Memory B cell (primary cell): ENCODE measurements around the gene ID1.

Experiments
- ATAC-seq: fragments of 150-1000 bp; cut with Tn5 transposase; 2 replicates; pipeline ENCODE4 v1.10.0; 2021; ENCODE audit warnings: low read depth, mild to moderate bottlenecking, moderate library complexity
- DNase-seq, 2 donors: peaks; one replicate each; pipeline ENCODE4 v3.0.0; 2022; ENCODE audit warnings: low spot score in 2 of 2
- H3K27ac Mint-ChIP-seq: one replicate; pipeline ENCODE4 v1.8.0; 2022; ENCODE audit warnings: mild to moderate bottlenecking, moderate library complexity, mixed read lengths
- H3K27me3 Mint-ChIP-seq: one replicate; pipeline ENCODE4 v1.8.0; 2022; ENCODE audit warnings: mixed read lengths
- H3K36me3 Mint-ChIP-seq: one replicate; pipeline ENCODE4 v1.8.0; 2022; ENCODE audit warnings: mild to moderate bottlenecking, mixed read lengths
- H3K4me1 Mint-ChIP-seq: one replicate; pipeline ENCODE4 v1.8.0; 2022; ENCODE audit warnings: mixed read lengths
- H3K4me3 Mint-ChIP-seq: one replicate; pipeline ENCODE4 v1.8.0; 2022; ENCODE audit warnings: mild to moderate bottlenecking, moderate library complexity, mixed read lengths
- H3K9me3 Mint-ChIP-seq: one replicate; pipeline ENCODE4 v1.8.0; 2022; ENCODE audit warnings: mixed read lengths

ID1 gene

GRCh38 chr20:31605031-31605901, at the start of gene ID1:
ID1 (plus strand) TSS chr20:31605289; CDS start chr20:31605388, 99 bp downstream.
- peaks cover 1% of the 10 kb centered on the region for H3K36me3 Mint-ChIP-seq
- H3K4me3 Mint-ChIP-seq, result peak within 1 kb of the TSS; percentile 96
- peaks cover 16% of the 10 kb centered on the region for H3K4me1 Mint-ChIP-seq
- no peaks in the 10 kb centered on the region for H3K9me3 Mint-ChIP-seq
- H3K27me3 Mint-ChIP-seq, result peaks cover 11% of the 10 kb centered on the region
- peak; percentile 81 to 83 for DNase-seq
- ATAC-seq, result peak; percentile 85
- peak within 1 kb of the TSS; percentile 87 for H3K27ac Mint-ChIP-seq

- H3K27ac Mint-ChIP-seq, result no peak overlapping the region
- ATAC-seq, result no peak
- H3K9me3 Mint-ChIP-seq, result no peaks in the 10 kb centered on the region
- peaks cover 14% of the 10 kb centered on the region for H3K36me3 Mint-ChIP-seq
- no peaks in the 10 kb centered on the region for H3K27me3 Mint-ChIP-seq
- H3K4me3 Mint-ChIP-seq, result no peak overlapping the region
- peaks cover 5% of the 10 kb centered on the region for H3K4me1 Mint-ChIP-seq
- no peak for DNase-seq
These were observed 45.4 kb upstream of the ID1 start for GRCh38 chr20:31559704-31560093.

GRCh38 chr20:31560094-31560745, 44.9 kb upstream of the ID1 start:
- ATAC-seq, result peak; percentile 71
- peaks cover 14% of the 10 kb centered on the region for H3K36me3 Mint-ChIP-seq

GRCh38 chr20:31560746-31561598, 44.1 kb upstream of the ID1 start:
- no peak for DNase-seq
- H3K4me1 Mint-ChIP-seq, result peaks cover 5% of the 10 kb centered on the region
- H3K4me3 Mint-ChIP-seq, result no peak overlapping the region
- H3K27ac Mint-ChIP-seq, result no peak overlapping the region
- H3K9me3 Mint-ChIP-seq, result no peaks in the 10 kb centered on the region
- H3K36me3 Mint-ChIP-seq, result peaks cover 14% of the 10 kb centered on the region
- no peak for ATAC-seq
- H3K27me3 Mint-ChIP-seq, result no peaks in the 10 kb centered on the region

More at GRCh38 chr20:31560094-31560745, 44.9 kb upstream of the ID1 start:
- peak; percentile 59 to 67 for DNase-seq
- H3K27me3 Mint-ChIP-seq, result no peaks in the 10 kb centered on the region
- H3K9me3 Mint-ChIP-seq, result no peaks in the 10 kb centered on the region
- peaks cover 5% of the 10 kb centered on the region for H3K4me1 Mint-ChIP-seq
- no peak overlapping the region for H3K4me3 Mint-ChIP-seq
- no peak overlapping the region for H3K27ac Mint-ChIP-seq

- Mint-ChIP-seq H3K27me3 (no peaks in the 10 kb centered on the region), H3K4me1 (peaks cover 14% of the 10 kb centered on the region), H3K27ac (peak overlapping the region; percentile 56), H3K4me3 (no peak overlapping the region), H3K9me3 (no peaks in the 10 kb centered on the region), H3K36me3 (peaks cover 14% of the 10 kb centered on the region)
- DNase-seq (no peak), ATAC-seq (no peak)
These were observed 42.8 kb upstream of the ID1 start for GRCh38 chr20:31562241-31562640.

- H3K27me3 Mint-ChIP-seq, result no peaks in the 10 kb centered on the region
- H3K4me1 Mint-ChIP-seq, result peaks cover 20% of the 10 kb centered on the region
- H3K4me3 Mint-ChIP-seq, result no peak overlapping the region
- H3K36me3 Mint-ChIP-seq, result peaks cover 13% of the 10 kb centered on the region
- ATAC-seq (no peak), DNase-seq (no peak)
- H3K9me3 Mint-ChIP-seq, result no peaks in the 10 kb centered on the region
- H3K27ac Mint-ChIP-seq, result no peak overlapping the region
These were observed 40.8 kb upstream of the ID1 start for GRCh38 chr20:31564284-31564683.

GRCh38 chr20:31565699-31566318, 39.3 kb upstream of the ID1 start:
- Mint-ChIP-seq H3K36me3 (peaks cover 13% of the 10 kb centered on the region), H3K27ac (no peak overlapping the region), H3K4me1 (peaks cover 15% of the 10 kb centered on the region), H3K9me3 (no peaks in the 10 kb centered on the region), H3K27me3 (no peaks in the 10 kb centered on the region), H3K4me3 (no peak overlapping the region)
- DNase-seq, result no peak
- no peak for ATAC-seq

- Mint-ChIP-seq H3K27ac (peak overlapping the region; percentile 51), H3K9me3 (no peaks in the 10 kb centered on the region), H3K36me3 (peaks cover 13% of the 10 kb centered on the region), H3K27me3 (no peaks in the 10 kb centered on the region), H3K4me3 (no peak overlapping the region), H3K4me1 (peaks cover 15% of the 10 kb centered on the region)
- no peak for DNase-seq
- no peak for ATAC-seq
These were observed 38.8 kb upstream of the ID1 start for GRCh38 chr20:31566319-31566657.

GRCh38 chr20:31566658-31567379, 38.3 kb upstream of the ID1 start:
- H3K9me3 Mint-ChIP-seq, result no peaks in the 10 kb centered on the region
- H3K36me3 Mint-ChIP-seq, result peaks cover 8% of the 10 kb centered on the region
- no peak overlapping the region for H3K4me3 Mint-ChIP-seq
- ATAC-seq (peak; percentile 20), DNase-seq (no peak)
- peak overlapping the region; percentile 51 for H3K27ac Mint-ChIP-seq
- H3K27me3 Mint-ChIP-seq, result no peaks in the 10 kb centered on the region
- peaks cover 15% of the 10 kb centered on the region for H3K4me1 Mint-ChIP-seq

- peaks cover 19% of the 10 kb centered on the region for H3K4me1 Mint-ChIP-seq
- H3K27ac Mint-ChIP-seq, result peak overlapping the region; percentile 28
- DNase-seq (no peak), ATAC-seq (no peak)
- H3K36me3 Mint-ChIP-seq, result peaks cover 5% of the 10 kb centered on the region
- no peaks in the 10 kb centered on the region for H3K9me3 Mint-ChIP-seq
- H3K4me3 Mint-ChIP-seq, result no peak overlapping the region
- H3K27me3 Mint-ChIP-seq, result no peaks in the 10 kb centered on the region
These were observed 37.7 kb upstream of the ID1 start for GRCh38 chr20:31567380-31567720.

GRCh38 chr20:31568041-31568731, 36.9 kb upstream of the ID1 start:
- no peak overlapping the region for H3K27ac Mint-ChIP-seq
- H3K4me3 Mint-ChIP-seq, result no peak overlapping the region
- peaks cover 5% of the 10 kb centered on the region for H3K36me3 Mint-ChIP-seq

GRCh38 chr20:31568773-31569162, 36.3 kb upstream of the ID1 start:
- Mint-ChIP-seq H3K27me3 (no peaks in the 10 kb centered on the region), H3K4me3 (no peak overlapping the region), H3K27ac (no peak overlapping the region), H3K36me3 (peaks cover 5% of the 10 kb centered on the region), H3K9me3 (no peaks in the 10 kb centered on the region), H3K4me1 (peaks cover 26% of the 10 kb centered on the region)
- DNase-seq (no peak), ATAC-seq (no peak)

More at GRCh38 chr20:31568041-31568731, 36.9 kb upstream of the ID1 start:
- no peaks in the 10 kb centered on the region for H3K27me3 Mint-ChIP-seq
- DNase-seq (no peak), ATAC-seq (no peak)
- H3K9me3 Mint-ChIP-seq, result no peaks in the 10 kb centered on the region
- H3K4me1 Mint-ChIP-seq, result peaks cover 21% of the 10 kb centered on the region
